ENCODE measurements around the gene ITGB4.

ITGB4 gene

GRCh38 chr17:75791254-75791653 lies 70.0 kb downstream of the ITGB4 start:
- no peak for DNase-seq (ENCODE audit: low spot score)

- no peak for DNase-seq (ENCODE audit: low spot score)
Measured at GRCh38 chr17:75793460-75793859, 72.2 kb downstream of the ITGB4 start.

- no peak for DNase-seq (ENCODE audit: low spot score)
Measured at GRCh38 chr17:75795820-75796607, 74.8 kb downstream of the ITGB4 start.

- no peak for DNase-seq (ENCODE audit: low spot score)
Measured at GRCh38 chr17:75799402-75799801, 78.1 kb downstream of the ITGB4 start.

- no peak for DNase-seq (ENCODE audit: low spot score)
Measured at GRCh38 chr17:75803883-75804282, 82.6 kb downstream of the ITGB4 start.

- no peak for DNase-seq (ENCODE audit: low spot score)
Measured at GRCh38 chr17:75806822-75807500, 85.7 kb downstream of the ITGB4 start.
